Adrenal gland (tissue), 5 donors: ENCODE results near the gene ARF3.

Source experiments
- CTCF ChIP-seq, 6 experiments: fragments of 450-650 bp in 4 of 6; fragments of 200-600 bp in 2 of 6; sonication (generic) in 1 of 6; IDR thresholded peaks; 1 replicate in 5 of 6; 2 replicates in 1 of 6; pipeline versions ENCODE4 v1.5.1 to v1.8.0; 2016 to 2021; ENCODE audit warnings: antibody characterized with exemption in 6 of 6, mild to moderate bottlenecking in 2 of 6, moderate library complexity in 1 of 6
- POLR2A ChIP-seq, 2 donors: fragments of 450-650 bp; IDR thresholded peaks; one replicate each; pipeline ENCODE4 v1.6.1; 2017; ENCODE audit warnings: antibody characterized with exemption in 2 of 2, mild to moderate bottlenecking in 2 of 2, moderate library complexity in 1 of 2
- donor health status: DM: no; HTN: no; CAD: no.

- peak; percentile 58 to 85 (median 73) for TF ChIP-seq CTCF (IDR thresholded peaks at IDR 0.05)
- no peak for TF ChIP-seq POLR2A (IDR thresholded peaks at IDR 0.05)
These were observed 30.9 kb upstream of the ARF3 start for GRCh38 chr12:48988030-48988649.
